Measurements from ENCODE around the gene LDLRAP1. TPM values are rescaled to one million over a fixed set of nuclear protein-coding genes. Genes with fewer than 3 reads are reported as not detected.
"Not testable (repeated sequence)": the region's sequence is repeated elsewhere in the genome, so short reads cannot be mapped to it uniquely, and the experiment has no call there.

Gene LDLRAP1
- polyA plus RNA-seq, 1 donor, result 11.5 TPM

DNA sequence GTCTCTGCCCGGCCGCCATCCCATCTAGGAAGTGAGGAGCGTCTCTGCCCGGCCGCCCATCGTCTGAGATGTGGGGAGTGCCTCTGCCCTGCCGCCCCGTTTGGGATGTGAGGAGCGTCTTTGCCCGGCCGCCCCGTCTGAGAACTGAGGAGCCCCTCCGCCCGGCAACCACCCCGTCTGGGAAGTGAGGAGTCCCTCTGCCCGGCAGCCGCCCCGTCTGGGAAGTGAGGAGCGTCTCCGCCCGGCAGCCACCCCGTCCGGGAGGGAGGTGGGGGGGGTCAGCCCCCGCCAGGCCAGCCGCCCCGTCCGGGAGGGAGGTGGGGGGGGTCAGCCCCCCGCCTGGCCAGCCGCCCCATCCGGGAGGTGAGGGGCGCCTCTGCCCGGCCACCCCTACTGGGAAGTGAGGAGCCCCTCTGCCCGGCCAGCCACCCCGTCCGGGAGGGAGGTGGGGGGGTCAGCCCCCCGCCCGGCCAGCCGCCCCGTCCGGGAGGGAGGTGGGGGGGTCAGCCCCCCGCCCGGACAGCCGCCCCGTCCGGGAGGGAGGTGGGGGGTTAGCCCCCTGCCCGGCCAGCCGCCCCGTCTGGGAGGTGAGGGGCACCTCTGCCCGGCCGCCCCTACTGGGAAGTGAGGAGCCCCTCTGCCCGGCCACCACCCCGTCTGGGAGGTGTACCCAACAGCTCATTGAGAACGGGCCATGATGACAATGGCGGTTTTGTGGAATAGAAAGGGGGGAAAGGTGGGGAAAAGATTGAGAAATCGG is 60.6 kb downstream of the LDLRAP1 start:
- not testable (repeated sequence) for DNase-seq (ENCODE audit: low read depth)

GRCh38 chr1:25607123-25607522 is 63.7 kb downstream of the LDLRAP1 start:
- DNase-seq (ENCODE audit: low read depth), result no peak

DNA sequence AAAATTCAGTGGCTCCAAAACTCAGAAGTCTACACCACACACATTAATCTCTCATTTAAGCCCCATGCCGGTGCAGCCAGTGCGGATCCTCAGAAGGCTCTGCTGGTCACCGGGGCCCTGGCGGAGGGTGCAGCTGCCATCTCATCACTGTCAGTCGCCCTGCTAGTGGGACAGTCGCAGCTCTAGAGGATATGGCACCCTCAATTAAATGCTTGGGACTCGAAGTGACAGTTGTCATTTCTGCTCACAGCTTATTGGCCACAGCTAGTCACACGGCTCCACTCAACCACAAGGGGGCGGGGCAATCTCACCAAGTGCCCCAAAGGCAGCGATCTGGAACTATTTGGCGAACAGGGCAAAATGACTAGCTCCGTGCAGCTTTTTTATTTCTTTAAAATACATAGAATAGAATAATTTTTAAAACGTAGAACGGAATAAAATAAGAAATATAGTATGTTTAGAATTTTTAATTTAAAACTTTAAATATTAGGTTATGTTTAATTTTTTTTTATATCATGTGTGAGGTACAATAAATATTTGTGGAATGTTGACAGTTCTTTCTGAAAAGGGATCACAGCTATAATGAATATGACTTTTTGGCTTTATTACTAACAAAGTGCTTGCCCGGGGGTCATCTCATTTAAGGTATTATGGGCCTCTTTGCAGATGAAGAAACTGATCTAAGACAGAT is 65.2 kb downstream of the LDLRAP1 start:
- DNase-seq (ENCODE audit: low read depth), result peak; percentile 53

- DNase-seq (ENCODE audit: low read depth), result no peak
Measured at GRCh38 chr1:25609921-25610320, 66.5 kb downstream of the LDLRAP1 start.

GRCh38 chr1:25610822-25611630 is 67.6 kb downstream of the LDLRAP1 start:
- no peak for DNase-seq (ENCODE audit: low read depth)

DNA sequence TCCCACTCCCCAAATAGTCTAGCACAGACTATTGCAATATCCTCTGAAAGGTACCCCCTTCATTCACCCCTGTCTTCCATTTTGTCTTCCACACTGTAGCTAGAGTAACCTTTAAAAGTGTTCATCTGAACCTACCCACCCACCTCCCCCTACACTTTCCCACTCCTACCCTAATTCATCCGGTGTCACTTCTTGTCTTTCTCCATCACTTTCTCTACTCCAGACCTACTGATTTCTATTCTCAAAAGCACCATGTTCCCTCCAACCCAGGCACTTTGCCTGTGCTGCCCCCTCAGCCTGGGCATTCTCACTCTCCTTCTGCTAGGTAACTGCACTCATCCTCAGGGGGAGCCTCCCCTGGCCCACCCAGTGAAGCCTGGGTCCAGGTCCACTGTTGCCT is 68.4 kb downstream of the LDLRAP1 start:
- no peak for DNase-seq (ENCODE audit: low read depth)

GRCh38 chr1:25612421-25612820 is 69.0 kb downstream of the LDLRAP1 start:
- DNase-seq (ENCODE audit: low read depth), result no peak

GRCh38 chr1:25613091-25613490 is 69.7 kb downstream of the LDLRAP1 start:
- no peak for DNase-seq (ENCODE audit: low read depth)

DNA sequence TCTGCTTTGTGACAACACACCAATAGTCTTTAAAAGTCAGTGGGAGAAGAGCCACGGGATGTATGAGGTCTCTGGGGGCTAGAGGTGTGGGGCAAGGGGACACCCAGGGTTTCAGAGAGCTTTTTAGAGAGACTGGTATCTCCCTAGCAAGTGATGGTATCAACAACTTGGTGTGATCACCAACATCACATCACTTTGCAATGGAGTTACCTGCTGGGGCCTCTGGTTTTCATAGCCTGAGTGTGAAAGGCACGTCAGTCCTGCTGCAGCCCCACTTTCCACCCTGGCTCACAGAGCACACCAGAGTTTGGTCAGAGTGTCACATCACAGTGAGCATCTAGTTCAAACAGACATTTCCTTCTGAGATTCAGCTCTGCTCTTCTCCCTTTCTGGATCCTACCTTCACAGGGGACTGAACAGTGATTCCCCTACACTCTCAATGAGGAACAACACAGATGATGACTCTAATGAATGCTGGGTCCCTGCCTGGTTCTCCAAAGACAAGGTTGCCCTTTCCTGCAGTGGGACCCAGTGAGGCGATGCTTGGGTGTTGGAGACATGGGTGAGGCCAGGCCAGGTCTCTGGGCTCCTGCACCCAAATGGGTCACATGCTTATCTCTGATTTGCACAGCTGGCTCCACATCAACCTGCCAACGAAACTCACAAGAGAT is 71.2 kb downstream of the LDLRAP1 start:
- no peak for DNase-seq (ENCODE audit: low read depth)

- no peak for DNase-seq (ENCODE audit: low read depth)
Measured at GRCh38 chr1:25615172-25615541, 71.8 kb downstream of the LDLRAP1 start.

DNA sequence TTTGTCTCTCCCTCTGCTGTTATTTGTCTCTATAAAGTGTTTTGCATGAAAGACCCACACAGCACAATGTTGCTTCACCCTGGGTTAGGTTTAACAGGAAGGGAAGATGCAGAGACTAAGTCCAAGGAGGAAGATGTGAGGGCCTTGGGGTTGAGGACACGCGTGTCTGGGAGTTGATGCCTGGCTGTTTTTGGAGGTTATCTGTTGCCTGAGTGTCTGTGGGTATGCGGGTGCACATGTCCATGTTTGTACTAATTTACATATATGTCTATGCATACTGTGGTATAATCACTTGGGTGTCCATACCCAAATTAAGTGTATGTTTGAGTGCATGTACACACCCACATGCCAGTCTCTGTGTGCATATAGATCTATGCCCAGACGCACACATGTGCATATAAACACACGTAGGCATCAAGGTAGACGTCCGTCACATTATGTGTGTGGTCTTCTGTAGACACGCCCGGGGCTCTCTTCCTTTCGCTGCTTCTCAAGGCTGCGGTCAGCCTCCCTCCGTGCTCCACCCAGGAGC is 72.2 kb downstream of the LDLRAP1 start:
- no peak for DNase-seq (ENCODE audit: low read depth)

DNA sequence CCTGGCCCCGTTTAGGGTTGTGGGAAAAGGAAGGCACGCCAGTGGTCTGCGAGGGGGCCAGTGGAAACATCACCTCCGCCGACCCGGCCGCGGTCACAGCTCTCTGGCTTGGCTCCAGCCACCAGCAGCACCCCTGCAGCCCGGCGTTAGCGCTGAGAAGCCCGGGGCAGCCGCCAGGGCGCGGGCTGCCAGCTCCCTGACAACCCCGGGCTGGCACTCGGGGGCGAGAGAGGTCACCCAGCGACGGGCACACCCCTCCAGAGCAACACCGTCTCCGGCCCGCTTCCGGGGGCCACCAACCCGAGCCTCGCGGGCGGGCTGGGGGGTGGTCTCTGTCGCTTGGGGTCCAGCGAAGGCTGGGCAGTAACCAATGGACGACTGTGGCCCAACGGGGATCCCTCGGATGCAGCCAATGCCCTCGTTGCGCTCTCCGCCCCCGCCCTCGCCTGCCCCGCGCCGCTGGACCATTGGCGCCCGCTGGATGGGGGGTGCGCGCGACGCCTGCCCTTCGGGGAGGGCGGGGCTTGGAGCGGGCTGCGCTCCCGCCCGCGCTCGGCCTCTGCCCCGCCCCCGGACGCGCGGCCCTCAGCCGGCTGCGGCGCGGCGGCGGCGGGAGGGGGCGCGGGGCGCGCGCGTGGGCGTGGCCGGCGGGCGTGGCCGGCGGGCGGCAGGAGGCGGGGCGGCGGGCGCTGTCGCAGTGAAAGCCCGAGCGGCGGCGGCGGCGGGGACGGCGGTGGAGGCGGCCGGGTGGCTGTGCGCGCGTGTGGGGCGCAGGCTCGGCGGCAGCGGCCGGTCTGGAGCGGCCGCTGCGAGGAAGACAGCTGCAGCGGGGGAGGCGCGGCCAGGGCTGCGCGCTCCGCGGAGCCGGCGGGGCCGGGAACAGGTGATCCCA is 72.9 kb downstream of the LDLRAP1 start, which contains the start of gene MAN1C1:
MAN1C1 (plus strand) TSS at position 697 of the 892 bp plus-strand sequence. CDS start 1,007 bp downstream, outside the sequence.
- peak; percentile 43 for DNase-seq (ENCODE audit: low read depth)

DNA sequence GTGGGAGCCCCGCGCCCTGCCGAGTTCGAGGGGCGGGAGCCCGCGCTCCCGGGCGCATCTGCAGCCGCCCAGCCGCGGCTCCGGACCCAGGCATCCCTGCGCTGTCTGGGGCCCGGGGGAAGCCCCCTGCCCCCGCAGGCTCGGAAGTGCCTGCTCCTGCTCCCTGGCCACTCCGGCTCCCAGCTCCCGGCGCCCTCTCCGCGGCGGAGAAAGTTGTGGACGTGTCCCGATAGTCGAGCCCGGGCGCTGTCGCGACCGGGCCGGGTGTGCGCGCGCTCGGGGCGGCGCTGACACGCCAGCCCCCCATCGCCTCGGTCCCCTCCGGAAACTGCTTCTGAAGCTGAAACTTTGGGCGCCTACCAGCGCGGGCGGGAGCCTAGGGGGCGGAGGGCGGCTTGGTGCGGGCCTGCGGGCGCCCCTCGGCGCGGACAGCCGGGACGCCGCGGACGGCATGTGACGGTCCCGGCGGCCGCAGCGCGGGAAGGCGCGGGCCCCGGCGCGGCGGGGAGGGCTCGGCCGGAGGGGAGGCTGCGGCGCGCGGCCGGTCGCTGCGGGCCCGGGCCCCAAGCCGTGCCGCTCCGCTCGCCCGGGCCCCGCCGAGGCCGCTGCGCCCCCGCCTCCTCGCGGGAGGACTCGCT is 73.7 kb downstream of the LDLRAP1 start:
- DNase-seq (ENCODE audit: low read depth), result no peak

GRCh38 chr1:25617625-25618432 is 74.4 kb downstream of the LDLRAP1 start:
- DNase-seq (ENCODE audit: low read depth), result no peak

- no peak for DNase-seq (ENCODE audit: low read depth)
Measured at GRCh38 chr1:25618433-25618808, 75.0 kb downstream of the LDLRAP1 start.
